ENCODE results near the gene CLDN10.

DNA sequence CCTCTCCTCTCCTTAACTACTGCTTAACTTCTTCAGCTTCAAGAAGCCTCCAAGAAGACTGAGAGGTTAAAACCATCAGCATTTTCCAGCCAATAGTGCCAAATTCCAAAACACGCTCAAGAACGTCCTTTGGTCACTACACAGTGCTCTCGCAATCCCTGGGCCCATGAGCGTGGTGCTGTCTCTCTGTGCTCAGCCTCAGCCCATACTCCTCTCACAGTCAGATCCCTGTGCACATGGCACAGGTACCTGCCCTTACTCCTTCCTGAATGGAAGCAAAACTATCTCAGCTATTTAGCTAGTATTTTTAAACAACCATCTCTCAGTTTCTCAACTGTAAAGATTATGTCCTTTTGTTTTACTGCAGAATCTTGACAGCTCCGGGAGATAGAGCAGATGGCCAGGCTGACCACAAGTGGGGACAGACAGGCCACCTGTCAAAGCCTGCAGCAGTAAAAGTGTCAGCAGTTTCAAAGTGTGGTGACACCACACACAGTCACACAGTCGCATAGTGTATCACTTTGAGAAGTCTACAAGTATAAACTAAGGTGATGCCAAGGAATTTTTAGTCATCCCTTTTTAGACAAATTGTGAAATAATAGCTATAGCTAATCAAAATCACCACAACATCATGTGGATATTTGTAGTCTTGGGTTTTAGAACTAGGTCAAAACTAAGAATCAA, 56.3 kb downstream of the CLDN10 start:
- TF ChIP-seq, protein P1, sequence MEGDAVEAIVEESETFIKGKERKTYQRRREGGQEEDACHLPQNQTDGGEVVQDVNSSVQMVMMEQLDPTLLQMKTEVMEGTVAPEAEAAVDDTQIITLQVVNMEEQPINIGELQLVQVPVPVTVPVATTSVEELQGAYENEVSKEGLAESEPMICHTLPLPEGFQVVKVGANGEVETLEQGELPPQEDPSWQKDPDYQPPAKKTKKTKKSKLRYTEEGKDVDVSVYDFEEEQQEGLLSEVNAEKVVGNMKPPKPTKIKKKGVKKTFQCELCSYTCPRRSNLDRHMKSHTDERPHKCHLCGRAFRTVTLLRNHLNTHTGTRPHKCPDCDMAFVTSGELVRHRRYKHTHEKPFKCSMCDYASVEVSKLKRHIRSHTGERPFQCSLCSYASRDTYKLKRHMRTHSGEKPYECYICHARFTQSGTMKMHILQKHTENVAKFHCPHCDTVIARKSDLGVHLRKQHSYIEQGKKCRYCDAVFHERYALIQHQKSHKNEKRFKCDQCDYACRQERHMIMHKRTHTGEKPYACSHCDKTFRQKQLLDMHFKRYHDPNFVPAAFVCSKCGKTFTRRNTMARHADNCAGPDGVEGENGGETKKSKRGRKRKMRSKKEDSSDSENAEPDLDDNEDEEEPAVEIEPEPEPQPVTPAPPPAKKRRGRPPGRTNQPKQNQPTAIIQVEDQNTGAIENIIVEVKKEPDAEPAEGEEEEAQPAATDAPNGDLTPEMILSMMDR (IDR thresholded peaks at IDR 0.05) = no peak
- TF ChIP-seq NFE2L1 (CRISPR knock-in tag; IDR thresholded peaks at IDR 0.05) (no peak), RELA (CRISPR knock-in tag; IDR thresholded peaks at IDR 0.05; ENCODE audit: borderline replicate concordance) (no peak), ZNF121 (CRISPR knock-in tag; IDR thresholded peaks at IDR 0.05) (no peak), FOXJ3 (CRISPR knock-in tag; IDR thresholded peaks at IDR 0.05; ENCODE audit: borderline replicate concordance) (no peak), GABPB1 (CRISPR knock-in tag; IDR thresholded peaks at IDR 0.05) (no peak), TP53 (CRISPR knock-in tag; IDR thresholded peaks at IDR 0.05) (no peak), OVOL2 (CRISPR knock-in tag; IDR thresholded peaks at IDR 0.05; ENCODE audit: borderline replicate concordance) (no peak), SMAD3 (CRISPR knock-in tag; IDR thresholded peaks at IDR 0.05; ENCODE audit: borderline replicate concordance) (no peak)
- TF ChIP-seq, protein P2, sequence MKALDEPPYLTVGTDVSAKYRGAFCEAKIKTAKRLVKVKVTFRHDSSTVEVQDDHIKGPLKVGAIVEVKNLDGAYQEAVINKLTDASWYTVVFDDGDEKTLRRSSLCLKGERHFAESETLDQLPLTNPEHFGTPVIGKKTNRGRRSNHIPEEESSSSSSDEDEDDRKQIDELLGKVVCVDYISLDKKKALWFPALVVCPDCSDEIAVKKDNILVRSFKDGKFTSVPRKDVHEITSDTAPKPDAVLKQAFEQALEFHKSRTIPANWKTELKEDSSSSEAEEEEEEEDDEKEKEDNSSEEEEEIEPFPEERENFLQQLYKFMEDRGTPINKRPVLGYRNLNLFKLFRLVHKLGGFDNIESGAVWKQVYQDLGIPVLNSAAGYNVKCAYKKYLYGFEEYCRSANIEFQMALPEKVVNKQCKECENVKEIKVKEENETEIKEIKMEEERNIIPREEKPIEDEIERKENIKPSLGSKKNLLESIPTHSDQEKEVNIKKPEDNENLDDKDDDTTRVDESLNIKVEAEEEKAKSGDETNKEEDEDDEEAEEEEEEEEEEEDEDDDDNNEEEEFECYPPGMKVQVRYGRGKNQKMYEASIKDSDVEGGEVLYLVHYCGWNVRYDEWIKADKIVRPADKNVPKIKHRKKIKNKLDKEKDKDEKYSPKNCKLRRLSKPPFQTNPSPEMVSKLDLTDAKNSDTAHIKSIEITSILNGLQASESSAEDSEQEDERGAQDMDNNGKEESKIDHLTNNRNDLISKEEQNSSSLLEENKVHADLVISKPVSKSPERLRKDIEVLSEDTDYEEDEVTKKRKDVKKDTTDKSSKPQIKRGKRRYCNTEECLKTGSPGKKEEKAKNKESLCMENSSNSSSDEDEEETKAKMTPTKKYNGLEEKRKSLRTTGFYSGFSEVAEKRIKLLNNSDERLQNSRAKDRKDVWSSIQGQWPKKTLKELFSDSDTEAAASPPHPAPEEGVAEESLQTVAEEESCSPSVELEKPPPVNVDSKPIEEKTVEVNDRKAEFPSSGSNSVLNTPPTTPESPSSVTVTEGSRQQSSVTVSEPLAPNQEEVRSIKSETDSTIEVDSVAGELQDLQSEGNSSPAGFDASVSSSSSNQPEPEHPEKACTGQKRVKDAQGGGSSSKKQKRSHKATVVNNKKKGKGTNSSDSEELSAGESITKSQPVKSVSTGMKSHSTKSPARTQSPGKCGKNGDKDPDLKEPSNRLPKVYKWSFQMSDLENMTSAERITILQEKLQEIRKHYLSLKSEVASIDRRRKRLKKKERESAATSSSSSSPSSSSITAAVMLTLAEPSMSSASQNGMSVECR (CRISPR knock-in tag; IDR thresholded peaks at IDR 0.05; ENCODE audit: borderline replicate concordance) = no peak
- TF ChIP-seq, protein P3, sequence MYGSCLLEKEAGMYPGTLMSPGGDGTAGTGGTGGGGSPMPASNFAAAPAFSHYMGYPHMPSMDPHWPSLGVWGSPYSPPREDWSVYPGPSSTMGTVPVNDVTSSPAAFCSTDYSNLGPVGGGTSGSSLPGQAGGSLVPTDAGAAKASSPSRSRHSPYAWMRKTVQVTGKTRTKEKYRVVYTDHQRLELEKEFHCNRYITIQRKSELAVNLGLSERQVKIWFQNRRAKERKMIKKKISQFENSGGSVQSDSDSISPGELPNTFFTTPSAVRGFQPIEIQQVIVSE (CRISPR knock-in tag; IDR thresholded peaks at IDR 0.05; ENCODE audit: borderline replicate concordance) = no peak
- TF ChIP-seq, protein P4, sequence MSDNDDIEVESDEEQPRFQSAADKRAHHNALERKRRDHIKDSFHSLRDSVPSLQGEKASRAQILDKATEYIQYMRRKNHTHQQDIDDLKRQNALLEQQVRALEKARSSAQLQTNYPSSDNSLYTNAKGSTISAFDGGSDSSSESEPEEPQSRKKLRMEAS (CRISPR knock-in tag; IDR thresholded peaks at IDR 0.05) = no peak
- TF ChIP-seq, protein P5, sequence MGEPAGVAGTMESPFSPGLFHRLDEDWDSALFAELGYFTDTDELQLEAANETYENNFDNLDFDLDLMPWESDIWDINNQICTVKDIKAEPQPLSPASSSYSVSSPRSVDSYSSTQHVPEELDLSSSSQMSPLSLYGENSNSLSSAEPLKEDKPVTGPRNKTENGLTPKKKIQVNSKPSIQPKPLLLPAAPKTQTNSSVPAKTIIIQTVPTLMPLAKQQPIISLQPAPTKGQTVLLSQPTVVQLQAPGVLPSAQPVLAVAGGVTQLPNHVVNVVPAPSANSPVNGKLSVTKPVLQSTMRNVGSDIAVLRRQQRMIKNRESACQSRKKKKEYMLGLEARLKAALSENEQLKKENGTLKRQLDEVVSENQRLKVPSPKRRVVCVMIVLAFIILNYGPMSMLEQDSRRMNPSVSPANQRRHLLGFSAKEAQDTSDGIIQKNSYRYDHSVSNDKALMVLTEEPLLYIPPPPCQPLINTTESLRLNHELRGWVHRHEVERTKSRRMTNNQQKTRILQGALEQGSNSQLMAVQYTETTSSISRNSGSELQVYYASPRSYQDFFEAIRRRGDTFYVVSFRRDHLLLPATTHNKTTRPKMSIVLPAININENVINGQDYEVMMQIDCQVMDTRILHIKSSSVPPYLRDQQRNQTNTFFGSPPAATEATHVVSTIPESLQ (CRISPR knock-in tag; IDR thresholded peaks at IDR 0.05) = no peak

Measured in WTC11 (cell line).